Activated naive CD4-positive, alpha-beta T cell treated with anti-CD3 and anti-CD28 coated beads, Interleukin-2, amount 50 U/mL, for 16 hours (primary cell): ENCODE results near the gene PLXNB1.
A peak's percentile ranks its signal among the peaks of the same experiment; 100 is the strongest.
"Not testable (repeated sequence)": the region's sequence is repeated elsewhere in the genome, so short reads cannot be mapped to it uniquely, and the experiment has no call there.

ENCODE experiments used
- DNase-seq: peaks from one replicate; pipeline ENCODE4 v3.0.0-alpha.2; 2020

The PLXNB1 gene

GRCh38 chr3:48429960-48430707 lies at the start of gene PLXNB1:
Gene PLXNB1, minus strand, starts transcription at chr3:48430086. Its CDS starts 5,475 bp downstream, at chr3:48424611.
- DNase-seq, result peak; percentile 24

GRCh38 chr3:48478626-48479555 lies 49.0 kb upstream of the PLXNB1 start:
- DNase-seq, result peak; percentile 45

- no peak for DNase-seq
Observed at GRCh38 chr3:48477959-48478520, 48.2 kb upstream of the PLXNB1 start.

DNA sequence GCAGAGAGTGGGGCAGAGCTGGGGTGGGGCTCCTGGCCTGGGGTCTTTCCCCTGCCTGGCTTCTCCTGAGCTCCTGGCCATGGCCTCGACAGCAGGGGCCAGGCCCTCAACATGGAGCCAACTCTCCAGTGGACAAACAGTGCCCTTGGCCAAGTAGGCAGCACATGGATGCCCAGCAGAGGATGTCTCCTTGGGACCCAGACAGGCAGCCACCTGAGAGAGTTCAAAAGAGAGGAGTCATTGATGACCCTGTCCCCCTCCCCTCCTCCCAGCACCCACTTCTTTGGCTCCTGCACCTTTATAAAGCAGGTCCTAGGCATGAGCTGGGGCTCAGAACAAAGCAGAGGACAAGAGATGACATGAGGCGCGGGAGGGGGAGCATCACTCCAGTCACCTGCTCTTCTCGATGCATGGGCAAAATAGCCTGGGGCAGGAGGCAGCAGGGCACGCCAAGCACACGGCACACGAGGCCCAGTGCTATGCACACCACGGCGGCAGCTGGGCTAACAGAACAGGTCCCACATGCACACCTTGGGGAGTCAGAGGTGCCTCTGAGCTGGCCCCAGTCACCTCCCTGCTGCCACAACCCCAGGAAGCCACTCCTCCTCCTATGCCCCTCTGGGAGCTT lies 46.7 kb upstream of the PLXNB1 start:
- DNase-seq, result no peak

- no peak for DNase-seq
Observed at GRCh38 chr3:48475188-48475587, 45.3 kb upstream of the PLXNB1 start.

DNA sequence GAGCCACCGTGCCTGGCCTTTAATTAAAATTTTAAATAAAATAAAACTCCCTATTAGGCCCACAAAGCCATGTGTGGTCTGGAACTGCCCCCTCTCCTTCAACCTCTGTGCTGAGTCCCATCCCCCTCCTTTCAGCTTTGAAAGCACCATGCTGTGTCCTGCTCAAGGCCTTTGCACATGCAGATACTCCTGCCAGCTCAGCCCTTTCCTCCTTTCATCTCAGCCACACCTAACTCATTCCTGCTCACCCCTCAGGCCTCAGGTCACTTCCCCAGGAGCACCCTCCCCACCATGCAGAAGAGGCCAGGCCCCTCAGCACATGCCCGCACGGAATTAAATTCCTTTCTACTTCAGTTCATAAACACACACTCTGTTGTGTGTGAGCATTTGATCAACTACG lies 44.7 kb upstream of the PLXNB1 start:
- DNase-seq, result no peak

DNA sequence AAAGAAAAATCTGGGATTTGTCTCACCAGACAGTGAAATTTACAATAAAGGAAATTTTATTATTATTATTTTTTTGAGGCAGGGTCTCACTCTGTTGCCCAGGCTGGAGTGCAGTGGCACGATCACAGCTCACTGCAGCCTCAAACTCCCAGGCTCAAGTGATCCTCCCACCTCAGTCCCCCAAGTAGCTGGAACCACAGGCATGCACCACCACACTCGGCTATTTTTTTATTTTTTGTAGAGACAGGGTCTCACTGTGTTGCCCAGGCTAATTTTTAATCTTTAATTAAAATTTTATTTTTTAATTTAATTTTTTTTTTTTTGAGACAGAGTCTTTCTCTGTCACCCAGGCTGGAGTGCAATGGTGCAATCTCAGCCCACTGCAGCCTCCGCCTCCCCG lies 44.1 kb upstream of the PLXNB1 start:
- DNase-seq, result not testable (repeated sequence)

DNA sequence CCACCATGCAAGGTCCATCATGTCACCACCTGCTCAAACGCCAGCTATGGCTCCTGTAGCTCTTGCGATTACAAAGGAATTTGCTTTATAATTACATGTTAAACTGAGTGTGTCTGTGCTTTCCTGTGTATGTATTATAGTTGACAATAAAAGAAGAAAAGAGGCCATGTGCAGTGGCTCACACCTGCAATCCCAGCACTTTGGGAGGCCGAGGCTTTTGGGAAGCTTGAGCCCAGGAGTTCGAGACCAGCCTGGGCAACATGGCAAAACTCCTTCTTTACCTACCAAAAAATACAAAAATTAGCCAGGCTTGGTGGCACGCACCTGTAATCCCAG lies 43.7 kb upstream of the PLXNB1 start:
- no peak for DNase-seq

DNA sequence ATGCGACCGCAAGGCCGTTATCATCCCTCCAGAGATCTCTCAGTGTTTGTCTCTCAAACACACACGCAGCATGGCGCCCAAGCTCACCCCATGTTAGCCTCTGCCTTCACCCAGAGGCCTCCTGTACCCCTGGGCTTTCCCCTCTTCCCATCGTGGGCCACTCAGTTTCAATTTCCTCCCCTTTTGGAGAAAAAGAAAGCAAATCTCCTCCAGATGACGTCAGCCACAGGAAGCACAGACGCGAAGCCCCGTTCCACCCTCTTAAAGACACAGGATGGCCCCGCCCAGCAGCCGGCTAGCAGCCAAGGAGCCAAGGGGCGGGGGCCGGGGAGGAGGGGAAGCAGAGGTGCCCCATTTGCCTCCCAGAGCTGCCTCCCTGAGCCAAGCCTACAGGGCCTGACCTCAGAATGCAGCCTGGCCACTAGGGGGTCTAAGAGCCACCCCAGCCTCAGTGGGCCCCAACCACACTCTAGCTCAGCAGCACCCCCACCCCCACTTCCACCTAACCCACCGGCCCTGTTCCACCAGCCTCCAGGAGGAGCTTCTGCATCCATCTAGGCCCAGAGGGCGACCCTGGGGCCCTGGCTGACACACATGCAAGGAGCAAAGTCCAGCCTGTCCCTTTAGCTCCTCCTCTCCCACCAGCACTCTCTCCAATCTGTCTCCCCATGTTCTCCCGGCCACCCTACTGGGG lies 43.2 kb upstream of the PLXNB1 start:
- peak; percentile 94 for DNase-seq

DNA sequence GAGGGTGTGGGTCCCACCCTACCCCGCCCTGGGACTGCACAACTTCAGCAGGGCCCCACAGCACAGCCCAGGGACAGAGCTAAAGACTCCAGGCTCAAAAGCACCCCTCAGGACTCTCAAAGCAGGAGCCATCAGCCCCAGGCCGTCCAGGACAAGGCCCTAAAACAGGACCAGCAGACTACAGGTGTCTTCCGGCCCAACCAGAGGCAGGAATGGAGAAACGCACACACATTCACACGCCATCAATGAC lies 42.7 kb upstream of the PLXNB1 start:
- no peak for DNase-seq

GRCh38 chr3:48470286-48470685 lies 40.4 kb upstream of the PLXNB1 start:
- DNase-seq, result no peak

- DNase-seq, result no peak
Observed at GRCh38 chr3:48469046-48469915, 39.4 kb upstream of the PLXNB1 start.

DNA sequence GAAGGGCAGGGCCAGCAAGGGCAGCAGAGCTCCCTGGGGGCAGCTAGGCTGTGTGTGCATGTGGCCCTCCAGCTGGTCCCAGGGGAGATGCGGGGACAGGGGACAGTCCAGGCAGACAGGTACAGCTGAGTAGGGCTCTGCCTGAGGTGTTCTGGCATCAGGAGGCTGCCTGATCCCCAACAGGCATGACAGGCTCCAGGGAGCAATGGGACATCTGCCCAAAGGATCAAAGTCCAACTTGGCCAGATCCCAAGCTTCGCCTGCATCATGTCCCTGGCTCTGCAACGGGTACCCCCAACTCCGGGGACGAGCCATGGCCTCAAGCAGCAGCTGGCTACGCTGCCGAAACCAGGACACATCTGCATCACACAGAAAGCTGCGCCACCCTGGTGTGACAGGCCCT lies 38.4 kb upstream of the PLXNB1 start:
- DNase-seq, result no peak

DNA sequence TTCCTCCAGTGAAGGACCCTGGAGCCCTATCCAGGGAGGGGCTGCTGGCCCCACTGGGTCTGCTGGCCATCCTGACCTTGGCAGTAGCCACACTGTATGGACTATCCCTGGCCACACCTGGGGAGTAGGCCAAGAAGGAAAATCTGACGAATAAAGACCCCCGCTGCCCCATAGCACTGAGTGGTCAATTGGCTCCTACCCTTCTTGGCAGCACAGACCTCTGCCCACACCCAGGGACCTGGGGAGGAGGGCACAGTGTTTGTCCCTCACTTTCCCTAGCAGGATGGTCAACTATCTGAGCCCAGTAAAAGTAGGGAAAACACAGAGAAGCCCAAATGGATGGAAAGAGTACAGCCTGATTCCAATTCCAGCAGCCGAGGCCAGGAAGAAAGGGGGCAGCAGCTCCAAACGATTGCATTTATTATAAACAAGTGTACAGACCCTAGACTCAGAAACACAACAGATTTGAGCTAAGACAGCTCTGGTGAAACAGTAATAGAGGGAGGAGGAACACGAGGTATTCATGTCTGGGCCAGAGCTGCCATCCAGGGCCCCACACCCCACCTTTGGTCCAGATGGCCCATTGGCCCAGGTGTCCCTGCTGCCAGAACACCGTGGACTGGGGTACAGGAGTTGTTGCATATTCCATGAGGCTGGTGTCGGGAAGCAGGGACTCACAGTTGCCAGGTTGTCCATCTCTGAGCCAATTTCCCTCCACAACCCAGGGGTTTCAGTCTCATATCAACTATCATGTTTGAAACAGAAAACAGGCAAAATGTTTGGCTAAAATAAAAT lies 37.8 kb upstream of the PLXNB1 start:
- DNase-seq, result no peak

GRCh38 chr3:48467110-48467454 lies 37.2 kb upstream of the PLXNB1 start:
- DNase-seq, result no peak

GRCh38 chr3:48466386-48467109 lies 36.7 kb upstream of the PLXNB1 start:
- peak; percentile 36 for DNase-seq

- peak; percentile 80 for DNase-seq
Observed at GRCh38 chr3:48465531-48466378, 35.9 kb upstream of the PLXNB1 start.

DNA sequence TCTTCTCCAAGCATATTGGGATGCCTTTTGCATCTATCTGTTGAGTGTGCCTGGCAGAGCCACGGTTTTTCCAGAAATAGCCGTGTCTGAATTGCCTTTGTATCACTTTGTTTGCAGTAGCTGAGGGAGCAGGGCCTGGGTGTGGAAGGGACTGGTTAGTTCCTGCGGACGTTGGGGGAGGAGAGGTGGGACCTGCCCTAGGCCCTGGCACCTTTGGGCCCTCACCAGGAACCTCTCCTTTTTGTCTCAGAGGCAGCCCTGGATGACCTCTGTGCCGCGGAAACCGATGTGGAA lies 35.3 kb upstream of the PLXNB1 start:
- no peak for DNase-seq

- no peak for DNase-seq
Observed at GRCh38 chr3:48464713-48465221, 34.9 kb upstream of the PLXNB1 start.

DNA sequence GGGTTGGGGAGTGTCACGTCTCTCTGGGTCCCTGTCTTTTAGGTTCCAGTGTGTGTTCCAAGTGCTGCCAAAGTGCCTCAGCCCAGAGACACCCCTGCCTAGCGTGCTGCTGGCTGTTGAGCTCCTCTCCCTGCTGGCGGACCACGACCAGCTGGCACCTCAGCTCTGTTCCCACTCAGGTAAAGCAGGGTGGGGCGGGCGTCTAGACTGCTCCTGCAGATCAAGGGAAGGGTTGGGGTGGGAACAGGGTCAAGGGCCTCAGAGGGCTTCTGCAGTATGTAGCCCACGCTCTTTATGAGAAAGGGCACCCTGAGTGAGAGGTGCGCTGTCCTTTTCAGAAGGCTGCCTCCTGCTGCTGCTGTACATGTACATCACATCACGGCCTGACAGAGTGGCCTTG lies 33.8 kb upstream of the PLXNB1 start:
- DNase-seq, result no peak
